NOMO-1 (cell line): ENCODE data around the gene ABTB1.
A peak's percentile ranks its signal among the peaks of the same experiment; 100 is the strongest.

ENCODE experiments used
- DNase-seq, 2 experiments: peaks; one replicate each; lab custom pipeline; 2025; ENCODE audit not compliant: unreplicated experiment in 2 of 2; lab: John Stamatoyannopoulos, UW

The ABTB1 gene

DNA sequence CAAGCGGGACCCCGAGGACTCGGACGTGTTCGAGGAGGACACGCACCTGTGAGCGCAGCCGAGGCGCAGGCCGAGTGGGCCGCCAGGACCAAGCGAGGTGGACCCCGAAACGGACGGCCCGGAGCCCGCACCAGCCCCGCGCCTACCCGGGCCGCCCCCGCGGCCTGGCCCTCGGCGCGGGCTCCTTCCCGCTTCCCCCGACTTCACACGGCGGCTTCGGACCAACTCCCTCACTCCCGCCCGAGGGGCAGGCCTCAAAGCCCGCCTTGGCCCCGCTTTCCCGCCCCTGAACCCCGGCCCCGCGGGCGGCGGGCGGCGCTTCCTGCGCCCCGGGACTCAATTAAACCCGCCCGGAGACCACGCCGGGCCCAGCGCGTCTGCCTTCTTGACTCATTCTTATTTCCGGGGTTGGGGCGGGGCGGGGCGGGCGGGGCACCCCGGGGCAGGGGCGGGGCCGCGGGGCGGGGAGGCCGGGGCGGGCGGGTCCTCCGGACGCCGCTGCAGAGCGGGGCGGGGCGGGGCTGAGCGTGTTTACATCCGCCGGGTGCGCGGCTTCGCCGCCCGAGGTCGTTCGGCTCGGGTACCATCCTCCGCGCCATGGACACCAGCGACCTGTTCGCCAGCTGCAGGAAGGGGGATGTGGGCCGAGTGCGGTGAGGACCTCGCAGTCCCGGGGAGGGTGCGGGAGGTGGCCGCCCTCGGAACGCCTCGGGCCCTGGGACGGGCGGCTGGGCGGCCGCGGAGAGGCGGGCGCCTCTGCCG, at the start of gene ABTB1:
ABTB1 (plus strand) TSS at position 524 of the 762 bp plus-strand sequence; CDS start at position 598, 74 bp downstream.
- DNase-seq = peak; percentile 82 to 90

GRCh38 chr3:127624063-127624462, 48.7 kb upstream of the ABTB1 start:
- DNase-seq = no peak

DNA sequence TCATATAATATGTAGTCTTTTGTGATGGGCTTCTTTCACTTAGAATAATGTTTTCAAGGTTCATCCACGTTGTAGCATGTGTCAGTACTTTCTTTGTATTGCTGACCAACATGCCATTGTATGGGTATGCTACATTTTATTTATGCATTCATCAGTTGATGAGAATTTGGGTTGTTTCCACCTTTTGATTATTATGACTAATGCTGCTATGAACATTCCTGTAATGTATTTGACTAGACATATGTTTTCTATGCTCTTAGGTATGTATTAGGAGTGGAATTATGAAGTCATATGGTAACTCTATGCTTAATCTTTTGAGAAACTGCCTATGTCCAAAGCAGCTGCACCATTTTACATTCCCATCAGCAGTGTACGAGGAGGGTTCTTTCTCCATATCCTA, 46.9 kb upstream of the ABTB1 start:
- DNase-seq = no peak

DNA sequence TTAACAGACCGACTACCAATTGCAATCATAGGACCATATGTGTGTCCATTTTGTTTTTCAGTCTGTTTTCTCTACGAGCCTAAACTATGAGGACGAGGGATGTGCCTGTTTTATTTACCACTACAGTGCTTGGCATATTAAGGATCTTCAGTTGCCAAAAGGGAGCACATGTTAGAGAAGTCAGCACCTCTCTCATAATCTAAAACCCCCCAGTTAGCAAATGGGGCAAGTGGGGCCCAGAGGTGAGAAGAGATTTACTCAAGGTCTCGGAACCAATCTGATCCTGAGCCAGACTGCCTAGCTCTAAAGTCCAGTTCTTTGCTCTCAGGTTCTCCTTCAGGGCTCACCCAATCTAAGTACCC, 44.3 kb upstream of the ABTB1 start:
- DNase-seq = no peak

DNA sequence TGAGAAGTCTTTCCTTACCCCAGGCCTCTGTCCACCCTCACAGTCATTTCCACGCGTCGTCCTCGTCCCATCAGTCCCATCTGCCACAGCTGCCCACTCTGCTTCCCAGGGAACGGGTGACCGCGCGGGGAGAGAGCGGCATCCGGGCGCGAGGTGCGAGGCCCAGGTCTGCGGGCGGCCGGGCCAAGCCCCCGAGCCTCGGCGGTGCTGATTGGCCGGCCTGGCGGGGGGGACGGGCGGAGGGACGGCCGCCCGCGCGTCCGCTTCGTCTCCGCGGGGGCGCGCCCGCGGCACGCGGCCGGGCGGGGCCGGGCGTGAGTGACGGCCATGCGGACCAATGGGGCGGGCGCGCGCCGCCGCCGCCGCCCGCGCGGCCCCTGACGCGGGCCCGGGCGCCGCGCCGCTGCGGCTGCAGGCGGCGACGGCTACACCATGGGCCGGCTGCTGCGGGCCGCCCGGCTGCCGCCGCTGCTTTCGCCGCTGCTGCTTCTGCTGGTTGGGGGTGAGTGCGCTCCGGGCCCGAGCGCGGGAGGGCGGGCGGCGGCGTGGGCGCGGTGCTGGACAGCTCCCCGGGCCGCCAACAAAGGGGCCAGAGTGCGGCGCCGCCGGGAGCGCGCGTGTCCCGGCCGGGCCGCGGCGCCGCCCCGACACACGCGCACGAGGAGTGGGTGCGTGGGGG, 43.8 kb upstream of the ABTB1 start, which contains the start of gene PODXL2:
PODXL2 (plus strand) TSS at position 398 of the 679 bp plus-strand sequence; CDS start at position 433, 35 bp downstream.
- DNase-seq = peak; percentile 33 to 74

DNA sequence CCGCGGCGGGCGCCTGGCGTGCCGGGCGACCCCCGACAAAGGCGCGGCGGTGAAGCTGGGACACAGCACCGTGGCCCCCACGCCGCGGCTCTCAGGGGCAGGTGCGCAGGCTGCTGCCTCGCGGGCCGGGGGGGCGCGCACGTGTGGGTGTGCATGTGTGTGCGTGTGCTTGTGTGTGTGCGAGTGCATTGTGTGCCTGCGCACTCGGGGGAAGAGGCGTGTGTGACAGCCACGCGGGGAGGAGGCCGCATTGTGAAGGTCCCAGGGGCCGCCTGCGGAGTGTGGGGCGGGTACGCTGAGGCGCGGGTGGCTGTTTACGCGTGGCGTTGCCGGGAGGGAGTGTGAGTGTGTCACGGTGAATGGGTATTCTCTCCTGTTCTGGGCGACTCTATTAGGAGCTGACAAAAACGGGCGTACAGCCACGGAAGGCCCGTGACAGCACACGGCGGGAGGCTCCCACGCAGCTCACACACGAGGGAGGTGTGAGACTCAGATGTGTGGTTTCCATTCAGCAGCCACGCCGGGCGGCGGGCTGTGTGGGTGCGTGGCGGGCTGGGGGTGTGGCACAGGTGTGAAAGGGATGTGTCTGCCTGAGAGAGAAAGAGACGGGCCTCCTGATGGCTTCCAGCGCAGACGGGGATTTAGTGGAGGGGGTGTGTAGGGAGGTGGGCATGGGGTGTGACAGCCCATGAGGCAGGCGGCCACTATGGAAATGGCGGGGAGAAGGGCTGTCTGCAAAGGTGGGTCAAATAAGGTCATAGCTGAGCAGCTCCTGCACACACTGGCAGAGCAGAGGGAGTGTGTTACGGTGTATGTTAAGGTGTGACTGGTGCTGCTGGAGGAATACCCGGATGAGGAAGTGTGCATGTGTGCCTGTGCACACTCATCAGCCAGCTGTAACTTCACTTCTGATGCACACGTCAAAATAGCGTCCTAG, 43.0 kb upstream of the ABTB1 start:
- peak; percentile 22 to 63 for DNase-seq

- DNase-seq = no peak
Observed at GRCh38 chr3:127630811-127631714, 41.7 kb upstream of the ABTB1 start.

DNA sequence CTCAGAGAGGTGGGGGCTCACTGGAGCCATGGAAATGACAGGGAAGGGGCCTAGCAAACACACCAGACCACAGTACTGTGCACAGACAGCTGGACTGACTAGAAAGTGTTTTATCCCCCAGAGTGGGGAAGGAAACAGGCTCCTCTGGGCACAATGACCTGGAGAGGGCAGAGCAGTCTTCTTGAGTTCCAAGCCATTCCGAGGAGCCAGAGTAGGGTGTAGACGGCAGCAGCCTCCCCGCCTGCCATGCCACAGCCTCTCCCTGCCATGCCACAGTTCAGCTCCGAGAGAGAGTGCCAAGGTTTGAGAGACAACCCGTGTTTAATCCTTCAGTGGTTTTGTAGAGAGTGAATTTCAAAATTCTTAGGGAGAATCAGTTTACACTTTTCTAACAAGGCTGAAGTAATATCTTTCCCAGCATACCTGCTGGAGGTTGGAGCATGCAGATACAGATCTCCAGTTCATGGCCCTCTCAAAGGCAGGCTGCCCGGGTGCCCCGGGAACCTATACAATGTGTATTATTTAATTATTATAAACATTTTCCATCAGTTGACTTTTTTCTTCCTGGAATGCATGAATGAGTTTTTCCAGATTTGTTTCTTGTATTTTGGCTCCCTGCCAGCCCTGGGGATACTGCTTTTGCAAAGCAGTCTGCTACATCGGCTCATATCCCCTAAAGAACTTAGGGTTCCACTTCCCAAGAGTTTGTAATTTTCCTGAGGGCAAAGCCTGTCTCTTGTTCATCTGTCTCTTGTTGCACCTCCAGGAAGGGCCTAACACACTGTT, 40.5 kb upstream of the ABTB1 start:
- no peak for DNase-seq

- DNase-seq = no peak
Observed at GRCh38 chr3:127634653-127635052, 38.1 kb upstream of the ABTB1 start.

DNA sequence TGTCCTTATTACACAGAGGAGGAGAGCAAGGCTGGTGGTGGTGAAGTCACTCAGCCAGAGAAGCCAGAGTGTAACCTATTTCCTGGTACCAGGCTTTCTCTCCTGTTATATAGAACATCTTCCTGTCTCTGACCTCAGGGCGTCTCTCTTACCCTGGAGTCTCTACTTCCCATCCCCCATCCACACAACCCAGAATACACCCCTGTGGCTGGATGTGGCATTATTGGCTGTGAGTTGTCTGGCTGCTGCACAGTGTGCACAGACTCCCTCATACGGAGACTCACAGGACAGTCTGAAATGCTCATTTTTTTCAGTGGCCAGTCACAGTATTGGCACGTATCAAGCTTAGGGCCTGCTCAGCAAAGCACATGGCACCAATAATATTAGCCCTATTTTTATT, 35.2 kb upstream of the ABTB1 start:
- peak; percentile 68 to 71 for DNase-seq

- peak; percentile 39 to 74 for DNase-seq
Observed at GRCh38 chr3:127637971-127638370, 34.8 kb upstream of the ABTB1 start.

GRCh38 chr3:127639173-127640041, 33.3 kb upstream of the ABTB1 start:
- DNase-seq = no peak

DNA sequence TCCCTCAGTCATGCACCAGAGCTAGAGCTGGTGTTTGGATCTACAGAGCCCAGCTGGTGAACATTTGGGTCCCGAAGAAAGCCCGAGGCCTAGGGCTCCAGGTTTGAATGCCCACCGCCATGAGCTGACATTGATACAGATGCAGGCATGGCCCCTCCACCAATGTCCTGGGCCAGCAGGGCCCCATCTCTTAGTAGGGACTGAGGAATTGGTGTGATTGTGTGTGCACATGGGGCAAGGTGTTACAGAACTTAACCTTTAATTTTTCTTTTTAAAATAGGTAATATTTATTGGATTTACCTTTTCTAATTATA, 32.8 kb upstream of the ABTB1 start:
- DNase-seq = no peak

DNA sequence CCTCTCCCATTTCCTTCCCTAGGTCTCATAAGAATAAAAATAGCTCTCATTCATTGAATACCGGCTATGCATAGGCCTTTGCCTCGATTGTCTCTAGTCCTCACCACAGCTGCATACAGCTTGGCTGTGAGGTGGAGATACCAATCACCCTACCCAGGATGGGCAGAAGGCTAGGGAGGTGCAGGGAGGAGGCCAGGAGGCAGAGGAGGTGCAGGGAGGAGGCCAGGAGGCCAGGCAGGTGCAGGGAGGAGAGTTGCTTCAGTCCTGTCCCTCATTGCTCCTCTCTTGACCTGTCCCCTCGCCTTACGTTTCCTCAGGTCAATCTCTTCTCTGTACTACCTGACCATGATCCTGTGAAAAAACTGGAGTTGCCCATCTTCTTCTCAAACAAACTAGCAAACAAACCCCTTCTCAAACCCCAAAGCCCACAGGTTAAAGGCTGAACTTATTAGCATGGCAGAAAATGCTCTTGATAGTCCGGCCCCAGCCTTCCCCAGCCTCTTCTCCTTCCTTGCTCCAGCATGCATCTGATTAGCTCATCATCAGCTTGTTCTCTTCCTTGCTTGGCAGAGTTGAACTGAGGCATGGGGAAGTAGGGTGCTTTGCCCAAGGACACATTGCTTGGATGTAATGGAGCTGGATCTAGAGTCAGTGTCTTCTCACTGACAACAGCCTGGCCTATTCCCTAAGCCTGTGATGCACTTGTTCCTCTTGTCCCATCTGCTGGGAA, 27.9 kb upstream of the ABTB1 start:
- no peak for DNase-seq

- DNase-seq = no peak
Observed at GRCh38 chr3:127645371-127646015, 27.3 kb upstream of the ABTB1 start.

DNA sequence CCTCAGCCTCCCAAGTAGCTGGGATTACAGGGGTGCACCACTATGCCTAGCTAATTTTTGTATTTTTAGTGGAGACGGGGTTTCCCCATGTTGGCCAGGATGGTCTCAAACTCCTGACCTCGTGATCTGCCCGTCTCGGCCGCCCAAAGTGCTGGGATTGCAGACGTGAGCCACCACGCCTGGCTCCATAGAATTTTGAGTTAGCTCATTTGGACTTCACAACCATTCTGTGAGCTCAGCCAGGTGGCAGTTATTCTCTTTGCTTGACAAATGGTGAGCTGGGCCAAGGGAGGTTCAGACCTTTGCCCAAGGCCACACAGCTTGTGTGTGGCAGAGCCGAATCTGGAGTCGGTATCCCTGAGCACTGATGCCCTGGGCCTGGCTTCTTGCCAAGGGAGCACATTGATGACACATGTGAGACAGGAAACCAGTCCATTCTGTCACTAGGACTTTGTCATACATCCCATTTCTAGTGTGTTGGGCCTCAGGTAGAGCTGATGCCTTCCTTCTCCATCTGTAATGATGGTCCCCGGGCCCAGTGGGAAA, 26.2 kb upstream of the ABTB1 start:
- DNase-seq = no peak

- no peak for DNase-seq
Observed at GRCh38 chr3:127647166-127647844, 25.4 kb upstream of the ABTB1 start.
